GM23248 (cell line): ENCODE data around the gene SPRED3. TPM values are rescaled to one million over a fixed set of nuclear protein-coding genes. Genes with fewer than 3 reads are reported as not detected.
"Not testable (repeated sequence)": the region's sequence is repeated elsewhere in the genome, so short reads cannot be mapped to it uniquely, and the experiment has no call there.

Experiments
- DNase-seq: peaks from one replicate; pipeline ENCODE4 v3.0.0-alpha.2; 2015
- H2AFZ ChIP-seq: fragments of 200-600 bp; sonication (generic); 2 replicates; pipeline ENCODE4 v1.6.1; 2016; ENCODE audit warnings: antibody characterized with exemption
- H3F3A ChIP-seq: fragments of 200-600 bp; sonication (generic); 2 replicates; pipeline ENCODE4 v1.6.1; 2016; ENCODE audit warnings: mild to moderate bottlenecking, antibody characterized with exemption, mixed run types; ENCODE audit not compliant: insufficient read depth
- H3K27ac ChIP-seq: fragments of 200-600 bp; sonication (generic); 2 replicates; pipeline ENCODE4 v1.5.1; 2016; ENCODE audit warnings: mild to moderate bottlenecking
- H3K27me3 ChIP-seq: fragments of 200-600 bp; sonication (generic); replicated peaks from 2 replicates; pipeline ENCODE4 v1.6.1; 2016; ENCODE audit warnings: mild to moderate bottlenecking; ENCODE audit not compliant: insufficient read depth
- H3K36me3 ChIP-seq: fragments of 200-600 bp; sonication (generic); 2 replicates; pipeline ENCODE4 v1.6.1; 2016; ENCODE audit warnings: low read depth, mild to moderate bottlenecking
- H3K4me1 ChIP-seq: fragments of 200-600 bp; sonication (generic); 2 replicates; pipeline ENCODE4 v1.6.1; 2016; ENCODE audit warnings: mild to moderate bottlenecking; ENCODE audit not compliant: insufficient read depth
- H3K4me2 ChIP-seq: fragments of 200-600 bp; sonication (generic); one replicate; pipeline ENCODE4 v1.6.1; 2016; ENCODE audit warnings: mild to moderate bottlenecking; ENCODE audit not compliant: unreplicated experiment
- H3K4me3 ChIP-seq: fragments of 200-600 bp; sonication (generic); 2 replicates; pipeline ENCODE4 v1.5.1; 2016; ENCODE audit warnings: mild to moderate bottlenecking
- H3K79me2 ChIP-seq: fragments of 200-600 bp; sonication (generic); 2 replicates; pipeline ENCODE4 v1.6.1; 2016; ENCODE audit warnings: mild to moderate bottlenecking; ENCODE audit not compliant: insufficient read depth
- H3K9ac ChIP-seq: fragments of 200-600 bp; sonication (generic); 2 replicates; pipeline ENCODE4 v1.6.1; 2016; ENCODE audit warnings: mild to moderate bottlenecking
- H3K9me2 ChIP-seq: fragments of 200-600 bp; sonication (generic); 2 replicates; pipeline ENCODE4 v1.6.1; 2016; ENCODE audit warnings: mixed run types, mild to moderate bottlenecking, moderate library complexity; ENCODE audit not compliant: insufficient read depth
- H3K9me3 ChIP-seq: fragments of 200-600 bp; sonication (generic); one replicate; pipeline ENCODE4 v1.6.1; 2017; ENCODE audit warnings: low read depth
- H4K20me1 ChIP-seq: fragments of 200-600 bp; sonication (generic); 2 replicates; pipeline ENCODE4 v1.6.0; 2016; ENCODE audit not compliant: insufficient read depth
- EZH2 ChIP-seq: fragments of 200-600 bp; sonication (generic); IDR thresholded peaks from 2 replicates; pipeline ENCODE4 v1.6.1; 2018; ENCODE audit warnings: antibody characterized with exemption, mild to moderate bottlenecking; ENCODE audit not compliant: insufficient read depth, poor library complexity, severe bottlenecking
- EZH2phosphoT487 ChIP-seq: fragments of 200-600 bp; sonication (generic); IDR thresholded peaks from 2 replicates; pipeline ENCODE4 v1.6.1; 2018; ENCODE audit warnings: antibody characterized with exemption, moderate library complexity, mild to moderate bottlenecking, low read depth; ENCODE audit not compliant: insufficient read depth
- WGBS, 2 experiments: methylation state at CpG; one replicate each; pipeline ENCODE4 v1.1.6; 2015 to 2017; ENCODE audit warnings: low lambda C conversion rate in 2 of 2, low coverage in 1 of 2; ENCODE audit errors: missing lambda C conversion rate in 2 of 2; 5-methylcytosine and 5-hydroxymethylcytosine counted together
- in situ Hi-C: fragments of 300-500 bp; cut with MboI; formaldehyde crosslinking; loops from 2 replicates; pipeline ENCODE4 v1.15.0; 2020
- polyA plus RNA-seq: library from polyadenylated mRNA; unstranded; fragments of >200 nt; fragmentation: Nextera tagmentation; extraction: Ambion mirVana; gene quantifications from 2 replicates; pipeline ENCODE4 v1.2.1, GENCODE V29; 2016
- total RNA-seq: library from RNA; depleted of rRNA; stranded (reverse); fragments of >200 nt; shearing (Covaris generic); gene quantifications from 2 replicates; pipeline ENCODE4 v1.2.3, GENCODE V29; 2014; rRNA removed

The SPRED3 gene, protein sequence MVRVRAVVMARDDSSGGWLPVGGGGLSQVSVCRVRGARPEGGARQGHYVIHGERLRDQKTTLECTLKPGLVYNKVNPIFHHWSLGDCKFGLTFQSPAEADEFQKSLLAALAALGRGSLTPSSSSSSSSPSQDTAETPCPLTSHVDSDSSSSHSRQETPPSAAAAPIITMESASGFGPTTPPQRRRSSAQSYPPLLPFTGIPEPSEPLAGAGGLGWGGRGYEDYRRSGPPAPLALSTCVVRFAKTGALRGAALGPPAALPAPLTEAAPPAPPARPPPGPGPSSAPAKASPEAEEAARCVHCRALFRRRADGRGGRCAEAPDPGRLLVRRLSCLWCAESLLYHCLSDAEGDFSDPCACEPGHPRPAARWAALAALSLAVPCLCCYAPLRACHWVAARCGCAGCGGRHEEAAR
- total RNA-seq (2.1 and 7.7 TPM in 2 replicates), polyA plus RNA-seq (1.8 and 1.9 TPM in 2 replicates)

DNA sequence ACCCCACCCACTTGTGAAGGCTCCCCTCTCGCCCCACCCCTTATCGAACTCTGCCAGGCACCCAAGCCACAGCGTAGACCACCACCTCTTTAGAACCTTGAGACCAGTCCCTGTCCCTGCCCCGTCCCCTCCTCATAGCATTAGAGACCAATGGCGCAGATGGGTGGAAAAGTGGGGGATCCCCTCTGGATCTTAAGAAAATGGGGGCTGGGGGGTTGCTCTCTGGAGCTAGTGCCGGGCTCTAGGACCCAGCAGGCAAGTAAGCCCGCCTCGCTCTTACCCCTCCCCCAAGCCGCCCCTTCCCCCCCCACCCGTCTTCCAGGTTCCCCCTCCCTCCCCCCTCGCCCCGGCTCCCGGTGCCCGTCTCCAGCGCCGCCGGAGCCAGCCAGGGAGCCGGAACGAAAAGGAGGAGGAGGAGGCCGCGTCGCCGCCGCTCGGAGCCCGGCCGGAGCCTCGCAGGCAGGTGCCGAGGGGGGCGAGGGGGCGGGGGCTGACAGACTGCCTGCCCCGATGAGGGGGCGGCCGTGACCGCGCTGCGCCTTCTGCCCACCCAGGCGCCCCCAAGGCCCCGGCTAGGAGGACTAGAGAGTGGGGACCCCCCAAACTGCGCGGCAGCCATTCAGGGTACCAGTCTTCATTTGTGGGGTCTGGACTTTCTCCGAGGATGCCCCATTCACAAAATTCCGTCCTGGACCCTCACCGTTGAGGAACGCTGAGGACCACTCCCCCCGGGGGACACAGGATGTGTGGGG, at the start of gene SPRED3:
Gene SPRED3, plus strand, starts transcription at position 349 of the 752 bp plus-strand sequence. CDS start 1,606 bp downstream, outside the sequence.
- WGBS, 2 experiments: 1 to 2% methylated on average over 10 to 43 of the region's 46 CpGs
- peaks cover 14% of the 10 kb centered on the region for H3K4me1 ChIP-seq
- H3K9me3 ChIP-seq: no peaks in the 10 kb centered on the region
- peak within 1 kb of the TSS; percentile 86 for H2AFZ ChIP-seq
- H3K4me3 ChIP-seq: peak within 1 kb of the TSS; percentile 93
- 0 out of 2 replicates have a peak, but pooled peaks cover 10% of the 10 kb centered on the region for H3F3A ChIP-seq
- no peaks in the 10 kb centered on the region for H3K79me2 ChIP-seq
- H3K27ac ChIP-seq: peak within 1 kb of the TSS; percentile 68
- no peaks in the 10 kb centered on the region for H4K20me1 ChIP-seq
- no peaks in the 10 kb centered on the region for H3K27me3 ChIP-seq
- peak within 1 kb of the TSS; percentile 78 for H3K9ac ChIP-seq
- peak within 1 kb of the TSS; percentile 88 for H3K4me2 ChIP-seq
- in situ Hi-C loops: no loop called here
- H3K9me2 ChIP-seq: no peaks in the 10 kb centered on the region
- H3K36me3 ChIP-seq: no peaks in the 10 kb centered on the region
- TF ChIP-seq EZH2phosphoT487 (no peak), EZH2 (no peak)
- DNase-seq: peak; percentile 74

- H3K9me3 ChIP-seq, H4K20me1 ChIP-seq, H3K27ac ChIP-seq, H3K27me3 ChIP-seq, in situ Hi-C loops, H3K9ac ChIP-seq, DNase-seq, H3F3A ChIP-seq, H3K4me3 ChIP-seq, H2AFZ ChIP-seq, H3K36me3 ChIP-seq, H3K79me2 ChIP-seq, H3K4me1 ChIP-seq, H3K4me2 ChIP-seq, H3K9me2 ChIP-seq: not testable (repeated sequence)
- 64 to 65% methylated on average over 4 of the region's 4 CpGs for WGBS, 2 experiments
These were observed 49.5 kb upstream of the SPRED3 start for GRCh38 chr19:38339011-38339410.

GRCh38 chr19:38340927-38341326, 47.6 kb upstream of the SPRED3 start:
- in situ Hi-C loops: no loop called here
- H4K20me1 ChIP-seq: no peaks in the 10 kb centered on the region
- no peak overlapping the region for H2AFZ ChIP-seq
- no peak overlapping the region for H3K4me3 ChIP-seq
- TF ChIP-seq EZH2phosphoT487 (no peak), EZH2 (no peak)
- H3K4me1 ChIP-seq: no peaks in the 10 kb centered on the region
- H3K27ac ChIP-seq: no peak overlapping the region
- H3K27me3 ChIP-seq: no peaks in the 10 kb centered on the region
- H3K9me3 ChIP-seq: no peaks in the 10 kb centered on the region
- 83 to 93% methylated on average over 2 of the region's 2 CpGs for WGBS, 2 experiments
- H3F3A ChIP-seq: no peaks in the 10 kb centered on the region
- no peak for DNase-seq
- H3K79me2 ChIP-seq: no peaks in the 10 kb centered on the region
- H3K9ac ChIP-seq: no peak overlapping the region
- no peaks in the 10 kb centered on the region for H3K9me2 ChIP-seq
- no peak overlapping the region for H3K4me2 ChIP-seq
- H3K36me3 ChIP-seq: no peaks in the 10 kb centered on the region

- in situ Hi-C loops: no loop called here
- Histone ChIP-seq H3F3A (no peaks in the 10 kb centered on the region), H3K9ac (no peak overlapping the region), H3K79me2 (no peaks in the 10 kb centered on the region), H3K27ac (no peak overlapping the region), H3K36me3 (no peaks in the 10 kb centered on the region), H3K4me3 (no peak overlapping the region), H3K4me1 (no peaks in the 10 kb centered on the region), H3K27me3 (no peaks in the 10 kb centered on the region), H3K4me2 (no peak overlapping the region), H3K9me3 (no peaks in the 10 kb centered on the region), H4K20me1 (no peaks in the 10 kb centered on the region), H3K9me2 (no peaks in the 10 kb centered on the region), H2AFZ (no peak overlapping the region)
- WGBS, 2 experiments: 70 to 85% methylated on average over 4 of the region's 4 CpGs
- DNase-seq: no peak
- TF ChIP-seq EZH2phosphoT487 (no peak), EZH2 (no peak)
These were observed 41.7 kb upstream of the SPRED3 start for GRCh38 chr19:38346837-38347236.
